GM18873 (cell line): Measurements from ENCODE around the gene TRIM43.
"Not testable (repeated sequence)": the region's sequence is repeated elsewhere in the genome, so short reads cannot be mapped to it uniquely, and the experiment has no call there.

Experiments used
- ATAC-seq: cut with Tn5 transposase; IDR thresholded peaks from one replicate; pipeline ENCODE4 v1.9.1; 2021; ENCODE audit warnings: mild to moderate bottlenecking, moderate library complexity, moderate number of reproducible peaks; ENCODE audit not compliant: unreplicated experiment, low FRiP score

TRIM43 gene

GRCh38 chr2:95640515-95641288 is 48.9 kb downstream of the TRIM43 start:
- ATAC-seq: not testable (repeated sequence)

- ATAC-seq: not testable (repeated sequence)
Observed at GRCh38 chr2:95641289-95641575, 49.4 kb downstream of the TRIM43 start.

DNA sequence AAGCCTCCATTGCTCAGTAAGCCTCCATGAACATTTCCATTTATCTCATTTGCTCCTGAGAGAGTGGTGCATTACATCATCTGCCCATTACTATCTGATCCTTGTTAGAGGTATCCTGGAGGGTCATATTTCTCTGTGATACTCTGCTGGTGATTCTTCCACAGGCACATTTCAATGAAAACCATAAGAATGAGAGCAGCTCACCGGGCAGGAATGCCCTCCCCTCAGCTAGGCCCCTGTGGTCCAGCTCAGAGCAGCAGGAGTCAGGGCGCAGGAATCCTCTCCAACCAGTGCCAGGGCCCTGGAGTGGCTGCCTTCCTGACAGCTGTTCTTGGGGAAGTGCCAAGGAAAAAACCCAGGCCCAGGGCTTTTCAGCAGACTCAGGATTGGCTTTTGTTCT is 50.0 kb downstream of the TRIM43 start:
- ATAC-seq: not testable (repeated sequence)

DNA sequence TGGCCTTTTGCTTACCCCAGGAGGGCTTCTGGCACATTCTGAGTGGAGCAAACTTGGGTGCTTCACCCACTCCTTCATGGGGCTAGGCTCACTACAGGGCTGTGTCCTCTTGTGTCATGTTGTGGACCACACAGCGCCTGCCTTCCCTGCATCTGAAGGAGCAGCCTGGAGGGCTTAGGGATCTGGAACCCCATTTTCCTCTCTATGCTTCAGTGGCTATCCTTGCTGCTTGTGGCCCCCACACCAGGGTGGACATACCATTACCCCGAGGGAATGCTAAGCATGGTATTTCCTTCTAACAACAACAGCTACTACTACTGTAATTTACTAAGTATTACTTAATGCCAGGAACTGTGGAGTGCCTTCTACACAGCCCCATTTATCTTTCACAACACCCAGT is 50.6 kb downstream of the TRIM43 start:
- ATAC-seq: not testable (repeated sequence)

- not testable (repeated sequence) for ATAC-seq
Observed at GRCh38 chr2:95642951-95643350, 51.1 kb downstream of the TRIM43 start.

- not testable (repeated sequence) for ATAC-seq
Observed at GRCh38 chr2:95645312-95645711, 53.5 kb downstream of the TRIM43 start.

- ATAC-seq: not testable (repeated sequence)
Observed at GRCh38 chr2:95646274-95646994, 54.6 kb downstream of the TRIM43 start.

DNA sequence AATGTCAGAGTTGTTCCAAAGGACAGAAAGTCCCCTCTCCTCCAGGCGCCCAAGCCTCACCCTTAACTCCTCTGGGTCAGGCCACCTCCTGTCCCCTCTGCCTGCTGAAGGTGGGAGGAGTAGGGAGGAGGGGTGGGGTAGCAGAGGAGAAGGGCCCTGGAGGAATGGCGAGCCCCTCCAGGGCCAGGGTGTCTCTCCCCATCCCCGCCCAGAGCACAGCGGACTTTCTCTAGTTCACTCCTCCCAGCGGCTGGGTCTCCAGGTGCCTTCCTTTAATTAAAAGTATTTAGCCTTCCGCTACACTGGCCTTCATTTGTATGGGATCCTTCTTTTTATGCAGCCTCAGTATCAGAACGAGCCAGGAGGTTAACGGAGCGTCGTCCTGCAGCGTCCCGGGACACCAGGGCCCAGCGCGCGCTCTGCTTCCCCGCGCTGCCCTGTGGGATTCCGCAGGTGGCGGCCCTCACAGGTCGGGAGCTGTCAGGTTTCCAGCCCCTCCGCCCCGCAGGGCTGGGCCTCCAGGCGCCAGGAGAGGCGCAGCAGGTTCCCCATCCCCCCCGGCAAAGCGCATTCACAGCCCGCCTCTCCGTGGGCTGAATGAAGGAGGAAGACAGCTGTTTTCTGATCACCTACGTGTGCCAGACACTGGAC is 57.2 kb downstream of the TRIM43 start:
- not testable (repeated sequence) for ATAC-seq
